RWPE1 (cell line): ENCODE data around the gene PTPN14.

ENCODE experiments used
- CTCF ChIA-PET: fragments of 350-600 bp; sonication (Branson Sonifier 250); formaldehyde crosslinking; extraction: SDS; loops from one replicate; lab custom pipeline; 2021; lab: Yijun Ruan, JAX
- POLR2A ChIA-PET: fragments of 400-600 bp; formaldehyde crosslinking; extraction: SDS; loops from one replicate; lab custom pipeline; 2020; ENCODE audit warnings: antibody characterized with exemption; ENCODE audit not compliant: low non-redundant PET; lab: Yijun Ruan, JAX
- DNase-seq: peaks from one replicate; pipeline ENCODE4 v3.0.0; 2012; ENCODE audit warnings: low spot score
- H3K27ac ChIP-seq: fragments of 450-650 bp; 2 replicates; pipeline ENCODE4 v1.5.1; 2017
- TF ChIP-seq, protein P1 (sequence below): fragments of 450-650 bp; conservative IDR thresholded peaks from 2 replicates; pipeline ENCODE4 v1.5.1; 2017; ENCODE audit warnings: low read depth, mild to moderate bottlenecking

PTPN14 gene

DNA sequence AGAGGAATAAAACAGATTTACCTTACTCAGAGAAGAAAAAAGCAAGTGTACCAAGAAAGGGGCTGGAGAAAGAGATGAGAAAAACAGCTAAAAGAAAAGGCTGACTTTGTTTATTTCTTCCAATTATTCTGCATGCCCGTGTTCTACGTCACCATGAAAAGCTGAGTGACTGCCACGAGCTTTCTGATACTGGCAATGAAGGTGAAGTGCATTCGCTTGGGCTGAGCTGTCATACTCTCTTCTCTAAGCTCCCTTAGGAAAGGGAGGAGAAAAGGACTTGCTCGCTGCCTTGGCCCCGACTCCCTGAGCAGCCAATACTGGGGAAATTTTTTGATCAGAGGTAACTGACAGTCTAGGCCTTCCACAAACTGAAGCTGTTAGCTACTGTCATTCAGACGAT, 165.1 kb downstream of the PTPN14 start:
- POLR2A ChIA-PET, result no interaction called here
- H3K27ac ChIP-seq, result peak overlapping the region; percentile 53
- no peak for DNase-seq
- CTCF ChIA-PET, result interaction anchor here (0.6 kb wide), 1 partner anchor 23 kb away, joined by 3 read pairs; no protein-coding TSS in a partner anchor
- TF ChIP-seq, protein P1, sequence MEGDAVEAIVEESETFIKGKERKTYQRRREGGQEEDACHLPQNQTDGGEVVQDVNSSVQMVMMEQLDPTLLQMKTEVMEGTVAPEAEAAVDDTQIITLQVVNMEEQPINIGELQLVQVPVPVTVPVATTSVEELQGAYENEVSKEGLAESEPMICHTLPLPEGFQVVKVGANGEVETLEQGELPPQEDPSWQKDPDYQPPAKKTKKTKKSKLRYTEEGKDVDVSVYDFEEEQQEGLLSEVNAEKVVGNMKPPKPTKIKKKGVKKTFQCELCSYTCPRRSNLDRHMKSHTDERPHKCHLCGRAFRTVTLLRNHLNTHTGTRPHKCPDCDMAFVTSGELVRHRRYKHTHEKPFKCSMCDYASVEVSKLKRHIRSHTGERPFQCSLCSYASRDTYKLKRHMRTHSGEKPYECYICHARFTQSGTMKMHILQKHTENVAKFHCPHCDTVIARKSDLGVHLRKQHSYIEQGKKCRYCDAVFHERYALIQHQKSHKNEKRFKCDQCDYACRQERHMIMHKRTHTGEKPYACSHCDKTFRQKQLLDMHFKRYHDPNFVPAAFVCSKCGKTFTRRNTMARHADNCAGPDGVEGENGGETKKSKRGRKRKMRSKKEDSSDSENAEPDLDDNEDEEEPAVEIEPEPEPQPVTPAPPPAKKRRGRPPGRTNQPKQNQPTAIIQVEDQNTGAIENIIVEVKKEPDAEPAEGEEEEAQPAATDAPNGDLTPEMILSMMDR, result no peak

DNA sequence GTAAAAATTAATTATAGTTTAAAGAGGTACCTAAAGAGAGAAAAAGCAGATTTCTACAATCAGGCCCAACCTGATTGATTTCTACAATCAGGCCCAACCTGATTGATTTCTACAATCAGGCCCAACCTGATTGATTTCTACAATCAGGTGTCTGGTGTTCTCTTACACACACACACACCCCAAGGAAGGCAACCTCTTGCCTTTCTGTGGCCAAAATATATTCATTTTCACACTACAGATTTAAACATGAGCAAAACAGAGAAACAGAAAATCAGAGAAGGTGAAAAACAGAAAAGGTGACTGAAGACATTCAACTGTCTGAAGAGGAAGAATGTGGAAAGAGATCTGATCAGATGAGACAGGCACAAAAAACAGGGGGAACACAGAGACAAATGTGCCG, 166.0 kb downstream of the PTPN14 start:
- TF ChIP-seq, protein P1, result no peak
- POLR2A ChIA-PET, result no interaction called here

DNA sequence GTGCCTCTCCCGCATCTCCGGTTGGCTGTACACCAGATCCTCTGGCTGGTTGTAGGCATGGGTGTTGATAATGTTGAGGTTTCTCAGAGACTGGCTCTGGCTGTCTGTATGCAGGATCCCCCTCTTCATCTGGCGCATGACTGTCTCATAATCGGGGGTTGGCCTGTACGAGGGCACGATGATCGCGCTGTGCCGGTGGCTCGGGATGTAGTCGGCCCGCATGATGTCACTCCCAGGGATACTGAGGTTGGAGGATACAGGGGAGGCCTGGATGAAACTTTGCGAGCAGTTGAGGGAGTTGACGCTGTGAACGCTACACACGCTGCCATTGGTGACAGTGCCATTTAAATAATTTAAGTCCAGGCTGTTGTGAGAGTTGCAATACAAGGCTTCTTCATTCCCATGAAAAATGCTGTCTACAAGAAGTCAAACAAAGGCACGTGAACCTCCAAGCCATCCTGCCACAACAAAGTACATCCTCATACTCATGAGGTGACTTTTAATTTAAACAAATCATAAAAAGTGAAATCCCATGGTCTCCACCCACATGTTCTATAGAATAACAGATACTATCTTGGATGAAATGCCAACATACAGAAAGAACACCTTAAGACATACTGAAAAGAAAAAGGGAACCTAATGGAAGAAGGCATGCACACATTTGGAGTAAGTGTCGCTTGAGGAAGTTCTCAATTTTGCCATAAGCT, 166.9 kb downstream of the PTPN14 start:
- no peak overlapping the region for H3K27ac ChIP-seq
- ChIA-PET POLR2A (no interaction called here), CTCF (interaction anchor here (0.7 to 0.8 kb wide), 2 partner anchors 11 to 65 kb away, joined by 3 to 5 read pairs; no protein-coding TSS in a partner anchor)
- no peak for DNase-seq
- TF ChIP-seq, protein P1, result no peak

More for the DNA sequence above, 166.0 kb downstream of the PTPN14 start:
- no peak overlapping the region for H3K27ac ChIP-seq
- CTCF ChIA-PET, result interaction anchor here (0.8 kb wide), 1 partner anchor 66 kb away, joined by 5 read pairs; no protein-coding TSS in a partner anchor
- no peak for DNase-seq

DNA sequence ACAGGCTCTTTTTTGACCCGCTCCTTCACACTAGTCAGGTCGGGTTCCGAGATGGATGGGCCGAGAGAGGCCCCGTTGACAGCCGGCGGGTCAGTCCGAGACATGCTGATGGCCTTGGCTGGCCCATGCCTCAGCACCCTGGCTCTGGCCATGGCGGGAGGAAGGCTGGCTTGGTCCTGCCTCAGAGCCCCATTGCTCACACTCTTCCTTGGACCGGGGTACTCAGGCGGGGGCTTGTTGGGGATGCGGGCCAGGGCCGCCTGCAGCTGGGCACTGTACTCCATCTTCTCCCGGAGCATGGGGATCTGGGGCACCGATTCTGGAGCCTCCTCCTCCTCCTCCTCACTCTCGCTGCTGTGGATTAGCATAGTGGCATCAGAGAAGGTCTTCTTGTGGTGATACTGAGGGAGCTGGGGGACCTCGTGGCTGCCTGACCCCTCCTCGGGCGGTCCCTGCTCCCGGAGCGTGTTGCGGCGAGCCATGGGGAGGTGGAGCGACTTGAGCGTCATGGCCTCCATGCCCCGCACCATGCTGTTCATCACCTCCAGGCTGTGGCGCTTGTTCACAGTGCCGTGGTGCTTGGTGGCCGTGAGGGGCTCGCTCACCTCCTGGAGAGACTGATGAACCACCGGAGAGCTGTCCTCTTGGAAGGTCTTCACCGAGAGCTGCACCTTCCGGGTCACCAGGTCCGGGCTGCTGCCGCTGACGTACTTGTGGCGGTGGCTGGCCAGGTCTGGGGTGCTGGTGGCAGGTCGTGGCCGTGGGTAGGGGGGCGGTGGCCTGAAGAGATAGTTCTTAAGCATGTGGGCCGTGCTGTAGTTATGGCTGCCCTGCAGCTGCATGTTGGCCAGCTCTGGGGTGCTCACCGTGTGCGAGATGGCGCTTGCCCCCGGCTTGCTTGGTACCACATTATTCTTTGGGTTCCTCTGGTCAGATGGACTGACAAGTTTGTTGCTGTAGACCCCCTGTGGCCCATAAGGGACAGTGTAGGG, 167.7 kb downstream of the PTPN14 start:
- TF ChIP-seq, protein P1, result no peak
- ChIA-PET POLR2A (no interaction called here), CTCF (interaction anchor here (0.6 kb wide), 2 partner anchors 12 to 1323 kb away, joined by 3 to 7 read pairs; no protein-coding TSS in a partner anchor)
- H3K27ac ChIP-seq, result no peak overlapping the region; the same call in 1 of the 2 replicates
- DNase-seq, result no peak

DNA sequence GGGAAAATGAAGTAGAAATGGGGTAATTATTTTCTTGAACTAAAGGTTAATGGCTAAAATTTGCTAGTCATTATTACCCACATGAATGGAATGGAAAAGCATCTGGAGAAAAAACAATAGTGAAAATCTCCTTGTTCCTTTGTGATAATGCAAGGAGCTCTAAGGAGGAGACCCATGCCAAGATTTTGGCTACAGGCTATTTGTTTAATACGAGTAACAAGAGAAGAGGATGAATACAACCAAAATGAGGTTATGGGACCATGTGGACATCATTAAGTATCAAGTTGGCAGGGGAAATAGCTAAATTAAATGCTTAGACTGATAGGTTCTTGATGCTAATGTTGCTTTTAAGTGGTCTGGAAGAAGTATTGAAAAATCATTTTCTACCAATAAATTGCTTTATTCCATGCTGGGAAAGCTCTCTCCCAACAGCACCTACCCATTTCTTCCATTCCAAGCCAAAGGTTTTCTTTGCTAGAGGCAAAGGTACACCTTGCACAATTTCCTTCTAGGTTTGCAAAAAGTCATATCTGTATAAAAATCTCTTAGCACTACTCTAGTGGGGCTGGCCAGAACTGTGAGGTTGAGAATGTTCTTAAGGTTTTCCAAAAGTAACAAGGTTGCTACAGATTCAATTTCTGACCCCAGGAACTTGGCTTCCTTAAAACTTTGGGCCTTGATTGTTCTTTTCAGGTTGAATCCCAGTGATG, 170.3 kb downstream of the PTPN14 start:
- CTCF ChIA-PET, result interaction anchor here (0.6 to 0.7 kb wide), 2 partner anchors 241 to 724 kb away, joined by 3 read pairs; no protein-coding TSS in a partner anchor
- no peak overlapping the region for H3K27ac ChIP-seq
- POLR2A ChIA-PET, result no interaction called here
- DNase-seq, result no peak
- TF ChIP-seq, protein P1, result no peak
